Ishikawa (cell line): Measurements from ENCODE around the gene COPA.

Experiments used
- CEBPB ChIP-seq: IDR thresholded peaks from 2 replicates; pipeline ENCODE4 v1.6.1; 2012
- CREB1 ChIP-seq: IDR thresholded peaks from 2 replicates; pipeline ENCODE4 v1.6.1; 2012; ENCODE audit warnings: low read depth
- EGR1 ChIP-seq: IDR thresholded peaks from 2 replicates; pipeline ENCODE4 v1.6.1; 2012
- EP300 ChIP-seq: IDR thresholded peaks from 2 replicates; pipeline ENCODE4 v1.6.1; 2012; ENCODE audit warnings: borderline replicate concordance
- FOXM1 ChIP-seq: IDR thresholded peaks from 2 replicates; pipeline ENCODE4 v1.6.1; 2012; ENCODE audit warnings: low read depth, borderline replicate concordance
- MAX ChIP-seq: IDR thresholded peaks from 2 replicates; pipeline ENCODE4 v1.6.1; 2012
- NFIC ChIP-seq: IDR thresholded peaks from 2 replicates; pipeline ENCODE4 v1.6.1; 2012
- RAD21 ChIP-seq: IDR thresholded peaks from 2 replicates; pipeline ENCODE4 v1.6.1; 2012; ENCODE audit warnings: low read depth
- REST ChIP-seq: IDR thresholded peaks from 2 replicates; pipeline ENCODE4 v1.6.1; 2012; ENCODE audit warnings: low read depth, mild to moderate bottlenecking
- TAF1 ChIP-seq: IDR thresholded peaks from 2 replicates; pipeline ENCODE4 v1.6.1; 2012; ENCODE audit warnings: low read depth, mild to moderate bottlenecking
- TCF12 ChIP-seq: IDR thresholded peaks from 2 replicates; pipeline ENCODE4 v1.6.1; 2012; ENCODE audit warnings: low read depth
- TEAD4 ChIP-seq: IDR thresholded peaks from 2 replicates; pipeline ENCODE4 v1.6.1; 2012
- USF1 ChIP-seq: IDR thresholded peaks from 2 replicates; pipeline ENCODE4 v1.6.1; 2012
- YY1 ChIP-seq: IDR thresholded peaks from 2 replicates; pipeline ENCODE4 v1.6.1; 2012; ENCODE audit warnings: low read depth
- ZBTB7A ChIP-seq: IDR thresholded peaks from 2 replicates; pipeline ENCODE4 v1.6.1; 2012; ENCODE audit warnings: low read depth

The COPA gene

GRCh38 chr1:160258177-160258798 lies 84.8 kb downstream of the COPA start:
- TF ChIP-seq MAX = no peak
- no peak for TF ChIP-seq REST
- no peak for TF ChIP-seq EP300
- no peak for TF ChIP-seq TCF12
- TF ChIP-seq CEBPB = no peak
- TF ChIP-seq ZBTB7A = no peak
- no peak for TF ChIP-seq TAF1
- no peak for TF ChIP-seq YY1
- no peak for TF ChIP-seq NFIC
- TF ChIP-seq FOXM1 = no peak
- no peak for TF ChIP-seq CREB1
- no peak for TF ChIP-seq RAD21
- no peak for TF ChIP-seq USF1
- TF ChIP-seq TEAD4 = no peak
- TF ChIP-seq EGR1 = no peak

- no peak for TF ChIP-seq YY1
- no peak for TF ChIP-seq CEBPB
- no peak for TF ChIP-seq REST
- TF ChIP-seq USF1 = no peak
- no peak for TF ChIP-seq MAX
- no peak for TF ChIP-seq TEAD4
- no peak for TF ChIP-seq NFIC
- no peak for TF ChIP-seq EP300
Observed at GRCh38 chr1:160257411-160258015, 85.5 kb downstream of the COPA start.

- no peak for TF ChIP-seq ZBTB7A
- TF ChIP-seq CREB1 = no peak
- no peak for TF ChIP-seq YY1
- no peak for TF ChIP-seq TAF1
- no peak for TF ChIP-seq EP300
- no peak for TF ChIP-seq NFIC
- no peak for TF ChIP-seq EGR1
- TF ChIP-seq CEBPB = no peak
- no peak for TF ChIP-seq REST
- no peak for TF ChIP-seq RAD21
- TF ChIP-seq USF1 = no peak
- TF ChIP-seq TCF12 = no peak
- no peak for TF ChIP-seq MAX
- no peak for TF ChIP-seq TEAD4
- no peak for TF ChIP-seq FOXM1
Observed at GRCh38 chr1:160256396-160257046, 86.5 kb downstream of the COPA start.
